ENCODE measurements around the gene GATM. TPM values are rescaled to one million over a fixed set of nuclear protein-coding genes. Genes with fewer than 3 reads are reported as not detected.

Gene GATM
- total RNA-seq, 2 donors from 2014 or later, result 36.0 to 38.2 TPM

- TF ChIP-seq CTCF (IDR thresholded peaks at IDR 0.05), result no peak
- Histone ChIP-seq H3K4me3 (no peak overlapping the region), H3K27me3 (no peaks in the 10 kb centered on the region), H3K27ac (no peak overlapping the region), H3K36me3 (peaks cover 37% of the 10 kb centered on the region), H3K4me1 (peaks cover 0 to 10% of the 10 kb centered on the region in 2 donors), H3K9me3 (no peaks in the 10 kb centered on the region)
- DNase-seq (ENCODE audit: low spot score), result no peak
Measured at GRCh38 chr15:45363334-45363733, 15.0 kb downstream of the GATM start.

GRCh38 chr15:45362419-45362818 lies 15.9 kb downstream of the GATM start:
- DNase-seq (ENCODE audit: low spot score), result no peak
- TF ChIP-seq CTCF (IDR thresholded peaks at IDR 0.05), result no peak
- H3K27me3 ChIP-seq, result no peaks in the 10 kb centered on the region
- no peak overlapping the region for H3K27ac ChIP-seq
- no peak overlapping the region for H3K4me3 ChIP-seq
- peaks cover 37% of the 10 kb centered on the region for H3K36me3 ChIP-seq
- peaks cover 0 to 10% of the 10 kb centered on the region in 2 donors for H3K4me1 ChIP-seq
- no peaks in the 10 kb centered on the region for H3K9me3 ChIP-seq

GRCh38 chr15:45361878-45362277 lies 16.5 kb downstream of the GATM start:
- Histone ChIP-seq H3K27ac (no peak overlapping the region), H3K27me3 (no peaks in the 10 kb centered on the region), H3K4me1 (peaks cover 0 to 10% of the 10 kb centered on the region in 2 donors), H3K9me3 (no peaks in the 10 kb centered on the region), H3K4me3 (no peak overlapping the region), H3K36me3 (peaks cover 37% of the 10 kb centered on the region)
- TF ChIP-seq CTCF (IDR thresholded peaks at IDR 0.05), result no peak
- no peak for DNase-seq (ENCODE audit: low spot score)

- Histone ChIP-seq H3K27me3 (no peaks in the 10 kb centered on the region), H3K4me3 (no peak overlapping the region), H3K27ac (no peak overlapping the region), H3K9me3 (no peaks in the 10 kb centered on the region), H3K4me1 (no peaks in the 10 kb centered on the region), H3K36me3 (no peaks in the 10 kb centered on the region)
- TF ChIP-seq CTCF (IDR thresholded peaks at IDR 0.05), result no peak
- no peak for DNase-seq (ENCODE audit: low spot score)
Measured at GRCh38 chr15:45355860-45356259, 22.5 kb downstream of the GATM start.

GRCh38 chr15:45354711-45355110 lies 23.6 kb downstream of the GATM start:
- no peak overlapping the region for H3K27ac ChIP-seq
- H3K9me3 ChIP-seq, result no peaks in the 10 kb centered on the region
- no peaks in the 10 kb centered on the region for H3K36me3 ChIP-seq
- H3K4me1 ChIP-seq, result no peaks in the 10 kb centered on the region
- H3K4me3 ChIP-seq, result no peak overlapping the region
- TF ChIP-seq CTCF (IDR thresholded peaks at IDR 0.05), result no peak
- DNase-seq (ENCODE audit: low spot score), result no peak
- H3K27me3 ChIP-seq, result no peaks in the 10 kb centered on the region

- Histone ChIP-seq H3K9me3 (no peaks in the 10 kb centered on the region), H3K27me3 (no peaks in the 10 kb centered on the region), H3K4me1 (no peaks in the 10 kb centered on the region), H3K27ac (no peak overlapping the region), H3K36me3 (no peaks in the 10 kb centered on the region), H3K4me3 (no peak overlapping the region)
- DNase-seq (ENCODE audit: low spot score), result no peak
- TF ChIP-seq CTCF (IDR thresholded peaks at IDR 0.05), result no peak
Measured at GRCh38 chr15:45351227-45351626, 27.1 kb downstream of the GATM start.
